ENCODE results near the gene SF3A1.

Gene SF3A1

DNA sequence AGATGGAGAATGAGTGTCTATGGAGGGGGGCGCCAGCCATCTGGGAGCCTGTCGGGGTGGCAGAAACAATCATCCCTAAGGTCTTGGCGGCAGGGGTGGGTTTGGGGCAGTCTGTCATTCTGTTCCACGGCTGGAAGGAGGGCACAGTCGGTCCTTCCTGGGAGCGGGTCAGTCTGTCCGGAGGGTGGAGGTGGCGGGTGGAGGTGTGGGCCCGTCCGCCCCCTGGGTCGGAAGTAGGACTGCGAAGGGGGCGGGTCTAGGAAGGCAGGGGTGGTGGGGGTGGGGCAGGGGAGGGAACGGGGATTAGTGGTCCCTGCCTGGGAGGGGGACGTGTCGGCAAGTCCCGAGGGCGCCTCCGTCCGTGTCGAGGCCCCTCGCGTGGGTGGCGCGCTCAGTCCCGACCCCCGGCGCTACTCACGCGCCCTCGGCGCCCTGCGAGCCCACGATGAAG is 30.4 kb downstream of the SF3A1 start:
- no peak for DNase-seq (ENCODE audit: low read depth)
- H3K4me3 ChIP-seq (ENCODE audit: control insufficient read depth, low read depth, low read length), result peak overlapping the region; percentile 79
- TF ChIP-seq, protein P1, sequence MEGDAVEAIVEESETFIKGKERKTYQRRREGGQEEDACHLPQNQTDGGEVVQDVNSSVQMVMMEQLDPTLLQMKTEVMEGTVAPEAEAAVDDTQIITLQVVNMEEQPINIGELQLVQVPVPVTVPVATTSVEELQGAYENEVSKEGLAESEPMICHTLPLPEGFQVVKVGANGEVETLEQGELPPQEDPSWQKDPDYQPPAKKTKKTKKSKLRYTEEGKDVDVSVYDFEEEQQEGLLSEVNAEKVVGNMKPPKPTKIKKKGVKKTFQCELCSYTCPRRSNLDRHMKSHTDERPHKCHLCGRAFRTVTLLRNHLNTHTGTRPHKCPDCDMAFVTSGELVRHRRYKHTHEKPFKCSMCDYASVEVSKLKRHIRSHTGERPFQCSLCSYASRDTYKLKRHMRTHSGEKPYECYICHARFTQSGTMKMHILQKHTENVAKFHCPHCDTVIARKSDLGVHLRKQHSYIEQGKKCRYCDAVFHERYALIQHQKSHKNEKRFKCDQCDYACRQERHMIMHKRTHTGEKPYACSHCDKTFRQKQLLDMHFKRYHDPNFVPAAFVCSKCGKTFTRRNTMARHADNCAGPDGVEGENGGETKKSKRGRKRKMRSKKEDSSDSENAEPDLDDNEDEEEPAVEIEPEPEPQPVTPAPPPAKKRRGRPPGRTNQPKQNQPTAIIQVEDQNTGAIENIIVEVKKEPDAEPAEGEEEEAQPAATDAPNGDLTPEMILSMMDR (IDR thresholded peaks at IDR 0.05; ENCODE audit: control insufficient read depth, insufficient read depth, low read depth, low read length, missing control alignments), result no peak

DNA sequence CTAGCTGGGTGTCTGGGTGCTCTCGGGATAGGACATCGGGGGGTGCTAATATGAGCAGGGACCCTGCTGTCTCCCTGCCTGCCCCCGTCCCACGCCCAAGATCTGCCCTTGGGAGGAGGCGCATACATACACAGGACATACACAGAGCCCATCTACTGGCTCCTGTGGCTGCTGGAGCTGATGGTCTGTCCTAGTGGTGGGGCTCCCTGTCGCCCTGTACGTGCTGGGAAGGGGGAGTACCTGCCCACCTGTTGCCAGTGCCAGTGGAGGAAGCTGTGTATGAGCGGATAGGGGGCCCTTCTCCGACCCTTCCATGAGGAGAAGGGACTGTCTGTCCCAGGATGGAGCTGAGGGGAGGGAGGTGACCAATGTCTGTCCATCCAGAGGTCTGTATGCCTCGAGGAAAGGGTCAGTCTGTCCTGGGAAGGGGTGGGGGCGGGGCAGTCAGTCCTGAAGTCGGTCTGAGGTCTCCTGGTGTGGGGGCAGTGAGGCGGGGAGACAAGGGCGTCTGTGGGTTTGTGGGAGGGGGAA is 30.9 kb downstream of the SF3A1 start:
- TF ChIP-seq, protein P1 (IDR thresholded peaks at IDR 0.05; ENCODE audit: control insufficient read depth, insufficient read depth, low read depth, low read length, missing control alignments), result no peak
- no peak for DNase-seq (ENCODE audit: low read depth)

DNA sequence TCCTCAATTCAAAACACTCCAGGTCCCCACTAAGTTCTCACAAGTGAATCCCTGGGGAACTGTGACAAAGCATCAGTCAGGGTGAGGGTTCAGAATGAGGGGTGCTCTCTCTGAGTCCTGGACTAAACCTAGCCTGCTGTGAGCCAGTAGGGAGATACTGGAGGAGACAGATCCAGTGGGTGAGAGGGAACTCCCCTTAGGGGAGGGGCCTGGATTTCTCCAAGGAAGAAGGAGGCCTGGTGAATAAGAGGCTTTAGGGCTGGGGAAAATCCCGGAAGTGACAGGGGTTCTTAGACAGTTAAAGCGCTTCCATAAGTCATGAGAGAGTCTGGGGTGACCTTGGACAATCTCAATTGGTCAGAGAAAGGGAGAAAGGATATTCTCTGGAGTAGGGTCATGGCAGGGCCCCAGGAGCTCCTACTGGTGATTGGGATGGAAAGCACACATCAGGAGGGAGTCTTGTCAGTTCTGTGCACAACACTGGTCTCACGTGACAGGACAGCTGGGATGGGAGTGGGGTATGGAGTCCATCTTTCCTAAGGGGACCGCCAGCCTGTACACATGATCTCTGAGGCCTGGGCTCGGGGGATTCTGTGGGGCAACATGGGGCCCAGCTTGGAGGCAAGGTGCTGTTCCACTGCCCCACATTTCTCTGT is 31.5 kb downstream of the SF3A1 start:
- peak; percentile 68 for DNase-seq (ENCODE audit: low read depth)
- H3K4me3 ChIP-seq (ENCODE audit: control insufficient read depth, low read depth, low read length), result peak overlapping the region; percentile 79

More for the DNA sequence above, 30.9 kb downstream of the SF3A1 start:
- peak overlapping the region; percentile 79 for H3K4me3 ChIP-seq (ENCODE audit: control insufficient read depth, low read depth, low read length)

DNA sequence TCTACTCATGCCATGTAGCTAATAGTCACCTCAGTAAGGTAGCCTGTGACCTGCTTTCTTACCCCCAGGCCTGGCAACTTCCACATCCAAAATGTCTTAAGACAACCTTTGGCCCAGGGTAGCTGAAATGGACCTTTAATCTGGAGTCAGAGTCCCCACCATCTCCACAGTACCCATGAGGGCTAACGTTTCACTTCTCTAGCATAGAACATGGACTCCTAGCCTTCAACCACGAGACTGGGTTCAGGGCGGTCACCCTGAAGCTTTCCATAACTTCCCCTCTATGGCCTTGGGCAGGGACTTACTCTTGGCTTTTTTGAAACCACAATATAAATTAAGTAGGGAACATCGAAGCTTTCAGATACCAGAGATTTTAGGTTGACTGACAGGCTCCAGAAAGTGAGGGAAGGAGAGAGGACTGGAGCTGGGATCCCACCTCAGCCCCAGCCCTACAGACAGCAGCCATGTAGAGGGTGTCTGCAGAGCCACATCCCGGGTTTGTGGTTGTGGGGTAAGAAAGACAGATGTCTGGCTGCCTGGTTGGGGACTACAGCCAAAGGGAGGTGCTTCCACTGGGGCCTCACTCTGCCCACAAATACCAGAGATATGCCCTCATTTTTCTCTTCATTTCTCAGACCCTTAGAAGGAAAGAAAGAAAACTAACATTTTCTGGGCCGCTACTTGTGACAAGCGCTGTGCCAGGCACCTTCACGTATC is 32.5 kb downstream of the SF3A1 start:
- TF ChIP-seq, protein P1 (IDR thresholded peaks at IDR 0.05; ENCODE audit: control insufficient read depth, insufficient read depth, low read depth, low read length, missing control alignments), result no peak
- no peak for DNase-seq (ENCODE audit: low read depth)
- H3K4me3 ChIP-seq (ENCODE audit: control insufficient read depth, low read depth, low read length), result peak overlapping the region; percentile 37

More for the DNA sequence above, 31.5 kb downstream of the SF3A1 start:
- TF ChIP-seq, protein P1 (IDR thresholded peaks at IDR 0.05; ENCODE audit: control insufficient read depth, insufficient read depth, low read depth, low read length, missing control alignments), result no peak

DNA sequence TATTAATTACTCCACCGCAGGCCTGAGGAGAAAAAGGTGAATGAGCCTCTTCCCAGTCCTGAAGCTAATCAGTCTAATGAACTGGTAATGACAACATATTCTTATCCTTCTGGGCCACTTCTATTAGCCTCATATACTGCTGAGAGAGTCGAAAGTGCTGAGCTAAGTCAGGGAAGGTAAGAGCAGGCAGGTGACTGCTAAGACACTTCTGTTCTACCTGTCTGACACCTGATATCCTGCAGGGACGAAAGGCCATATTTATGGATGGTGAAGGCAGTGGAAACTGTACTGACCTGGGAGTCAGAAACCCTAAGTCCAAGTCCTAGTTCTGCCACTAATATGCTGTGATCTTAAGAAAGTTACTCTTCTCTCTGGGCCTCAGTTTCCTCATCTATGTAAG is 33.4 kb downstream of the SF3A1 start:
- no peak for DNase-seq (ENCODE audit: low read depth)
- H3K4me3 ChIP-seq (ENCODE audit: control insufficient read depth, low read depth, low read length), result no peak overlapping the region
- TF ChIP-seq, protein P1 (IDR thresholded peaks at IDR 0.05; ENCODE audit: control insufficient read depth, insufficient read depth, low read depth, low read length, missing control alignments), result no peak

DNA sequence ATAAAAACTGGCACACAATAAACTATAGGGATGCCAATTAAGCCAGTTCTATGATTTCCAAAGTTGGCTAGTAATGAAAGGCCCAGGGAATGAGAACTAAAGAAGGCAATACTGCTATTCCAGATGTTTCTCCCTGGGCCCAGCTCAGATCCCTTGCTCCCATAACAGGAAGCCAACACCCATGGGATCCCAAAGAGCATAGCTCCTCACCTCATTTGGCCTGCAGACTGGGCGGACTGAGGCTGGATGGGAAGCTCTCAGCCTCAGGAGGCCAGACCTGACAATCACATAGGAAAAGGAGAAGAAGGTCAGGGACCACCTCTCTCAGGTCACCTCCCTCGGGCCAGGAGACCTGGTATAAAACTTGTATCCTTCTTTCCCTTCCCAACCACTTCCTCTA is 35.2 kb downstream of the SF3A1 start:
- DNase-seq (ENCODE audit: low read depth), result no peak
- TF ChIP-seq, protein P1 (IDR thresholded peaks at IDR 0.05; ENCODE audit: control insufficient read depth, insufficient read depth, low read depth, low read length, missing control alignments), result no peak
- H3K4me3 ChIP-seq (ENCODE audit: control insufficient read depth, low read depth, low read length), result no peak overlapping the region
